HEK293 (cell line): ENCODE measurements around the gene ETV6.

Source experiments
- KLF10 ChIP-seq: fragments of 450-650 bp; IDR thresholded peaks from 2 replicates; pipeline ENCODE4 v1.5.1; 2018; ENCODE audit warnings: missing biosample characterization, mild to moderate bottlenecking, missing genetic modification characterization
- ZNF174 ChIP-seq: fragments of 450-650 bp; formaldehyde crosslinking; IDR thresholded peaks from 2 replicates; pipeline ENCODE4 v1.5.0; 2017; ENCODE audit warnings: missing biosample characterization, mild to moderate bottlenecking, missing genetic modification characterization
- TF ChIP-seq, protein P1 (sequence below): fragments of 450-650 bp; formaldehyde crosslinking; IDR thresholded peaks from 2 replicates; pipeline ENCODE4 v1.5.1; 2016; ENCODE audit warnings: missing biosample characterization, missing genetic modification characterization

DNA sequence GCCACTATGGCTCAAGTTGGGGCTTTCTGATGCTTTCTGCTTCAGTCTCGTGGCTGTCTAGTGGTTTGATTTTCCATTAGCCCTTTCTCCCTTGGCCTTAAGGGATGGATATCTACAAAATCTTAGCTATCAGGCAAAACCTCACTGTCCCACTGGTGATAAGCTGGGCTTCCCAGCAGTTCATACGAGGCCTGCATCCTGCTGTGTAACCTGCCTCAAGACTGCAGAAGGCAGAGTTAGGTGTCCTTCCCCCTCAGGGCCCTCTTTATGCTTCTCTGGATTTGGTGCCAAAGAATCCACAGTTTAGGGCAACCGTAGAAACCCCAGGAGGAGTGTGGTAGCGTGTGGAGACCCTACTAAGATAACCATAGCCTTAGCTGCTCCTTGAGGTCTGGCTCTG, 38.9 kb downstream of the ETV6 start:
- TF ChIP-seq ZNF174 = no peak
- TF ChIP-seq, protein P1, sequence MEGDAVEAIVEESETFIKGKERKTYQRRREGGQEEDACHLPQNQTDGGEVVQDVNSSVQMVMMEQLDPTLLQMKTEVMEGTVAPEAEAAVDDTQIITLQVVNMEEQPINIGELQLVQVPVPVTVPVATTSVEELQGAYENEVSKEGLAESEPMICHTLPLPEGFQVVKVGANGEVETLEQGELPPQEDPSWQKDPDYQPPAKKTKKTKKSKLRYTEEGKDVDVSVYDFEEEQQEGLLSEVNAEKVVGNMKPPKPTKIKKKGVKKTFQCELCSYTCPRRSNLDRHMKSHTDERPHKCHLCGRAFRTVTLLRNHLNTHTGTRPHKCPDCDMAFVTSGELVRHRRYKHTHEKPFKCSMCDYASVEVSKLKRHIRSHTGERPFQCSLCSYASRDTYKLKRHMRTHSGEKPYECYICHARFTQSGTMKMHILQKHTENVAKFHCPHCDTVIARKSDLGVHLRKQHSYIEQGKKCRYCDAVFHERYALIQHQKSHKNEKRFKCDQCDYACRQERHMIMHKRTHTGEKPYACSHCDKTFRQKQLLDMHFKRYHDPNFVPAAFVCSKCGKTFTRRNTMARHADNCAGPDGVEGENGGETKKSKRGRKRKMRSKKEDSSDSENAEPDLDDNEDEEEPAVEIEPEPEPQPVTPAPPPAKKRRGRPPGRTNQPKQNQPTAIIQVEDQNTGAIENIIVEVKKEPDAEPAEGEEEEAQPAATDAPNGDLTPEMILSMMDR = no peak
- no peak for TF ChIP-seq KLF10 (tag by site-specific recombination)
